ENCODE measurements around the gene HSD17B3.

Gene HSD17B3

DNA sequence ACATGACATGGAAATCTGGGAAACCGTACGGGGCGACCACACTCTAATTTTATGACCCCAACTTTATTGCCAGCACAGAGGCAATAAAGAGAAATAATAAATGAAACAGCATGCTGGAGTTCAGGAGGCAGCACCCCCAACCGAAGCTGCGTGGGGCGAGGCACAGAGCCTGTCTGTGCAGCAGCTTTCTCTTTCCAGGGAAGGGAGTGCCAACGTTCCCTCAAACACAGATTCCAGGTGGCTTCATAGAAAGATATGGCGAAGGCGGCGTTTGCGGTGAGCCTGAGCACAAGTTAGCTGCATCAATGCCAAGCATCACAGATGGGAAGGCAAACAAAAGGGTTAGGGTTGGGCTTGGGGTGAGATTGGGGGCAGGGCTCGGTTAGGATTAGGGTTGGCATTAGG is 114.8 kb downstream of the HSD17B3 start:
- DNase-seq (ENCODE audit: low spot score in 2 of 2), result no peak
- in situ Hi-C loops (cut with MboI; ENCODE audit: low sequenced_read_pairs), result no loop called here
- Histone ChIP-seq H3K4me3 (no peak overlapping the region), H3K4me1 (no peaks in the 10 kb centered on the region), H3K27me3 (ENCODE audit: low read depth) (no peaks in the 10 kb centered on the region; the same call in 1 of the 2 replicates), H3K36me3 (replicated peaks) (no peaks in the 10 kb centered on the region), H3K9me3 (no peaks in the 10 kb centered on the region)

GRCh38 chr9:96186591-96187011 is 115.4 kb downstream of the HSD17B3 start:
- no peaks in the 10 kb centered on the region for H3K36me3 ChIP-seq (replicated peaks)
- H3K27me3 ChIP-seq (ENCODE audit: low read depth), result no peaks in the 10 kb centered on the region
- no peaks in the 10 kb centered on the region for H3K4me1 ChIP-seq
- no peak for DNase-seq (ENCODE audit: low spot score in 2 of 2)
- H3K9me3 ChIP-seq, result no peaks in the 10 kb centered on the region
- no peak overlapping the region for H3K4me3 ChIP-seq
- in situ Hi-C loops (cut with MboI; ENCODE audit: low sequenced_read_pairs), result no loop called here

GRCh38 chr9:96185518-96186156 is 116.3 kb downstream of the HSD17B3 start:
- no peak for DNase-seq (ENCODE audit: low spot score in 2 of 2)
- no peak overlapping the region for H3K4me3 ChIP-seq
- H3K9me3 ChIP-seq, result no peaks in the 10 kb centered on the region
- H3K27me3 ChIP-seq (ENCODE audit: low read depth), result no peaks in the 10 kb centered on the region
- H3K4me1 ChIP-seq, result no peaks in the 10 kb centered on the region
- in situ Hi-C loops (cut with MboI; ENCODE audit: low sequenced_read_pairs), result no loop called here
- H3K36me3 ChIP-seq (replicated peaks), result no peaks in the 10 kb centered on the region
